Measurements from ENCODE around the gene RIPOR2.

The RIPOR2 gene

DNA sequence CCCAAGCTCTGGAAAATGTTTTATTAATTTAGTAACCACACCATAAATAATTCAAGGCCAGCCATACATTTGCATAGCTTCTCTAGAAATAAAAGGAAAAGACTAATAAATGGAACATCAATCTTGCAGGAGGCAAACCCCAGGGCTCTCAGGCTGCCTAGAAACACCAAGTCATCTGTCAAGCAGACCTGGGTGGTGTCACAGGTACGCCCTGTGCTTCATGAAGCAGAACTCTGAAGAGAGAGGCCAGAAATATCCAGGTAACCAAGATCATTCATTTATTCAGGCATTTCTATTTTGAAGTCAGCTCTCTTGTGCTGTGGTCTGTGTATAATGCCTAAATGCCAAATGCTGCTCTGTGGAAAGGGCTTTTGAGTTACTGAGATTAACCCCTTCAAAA is 91.7 kb downstream of the RIPOR2 start:
- Mint-ChIP-seq H3K4me1 (peaks cover 10% of the 10 kb centered on the region), H3K27ac (peak overlapping the region; percentile 76)

GRCh38 chr6:24840187-24840586 is 95.6 kb downstream of the RIPOR2 start:
- Mint-ChIP-seq H3K27me3 (no peaks in the 10 kb centered on the region), H3K4me1 (peaks cover 13% of the 10 kb centered on the region)

More for the DNA sequence above, 91.7 kb downstream of the RIPOR2 start:
- H3K27me3 Mint-ChIP-seq: no peaks in the 10 kb centered on the region
- no peak for ATAC-seq (ENCODE audit: low read depth)
- H3K36me3 Mint-ChIP-seq: peaks cover 56% of the 10 kb centered on the region
- H3K4me3 Mint-ChIP-seq: no peak overlapping the region
- no peaks in the 10 kb centered on the region for H3K9me3 Mint-ChIP-seq
- no peak for DNase-seq (ENCODE audit: low spot score in 2 of 2)

GRCh38 chr6:24838994-24839393 is 96.8 kb downstream of the RIPOR2 start:
- H3K4me3 Mint-ChIP-seq: no peak overlapping the region
- ATAC-seq (ENCODE audit: low read depth): no peak

More at GRCh38 chr6:24840187-24840586, 95.6 kb downstream of the RIPOR2 start:
- ATAC-seq (ENCODE audit: low read depth) (no peak), DNase-seq (ENCODE audit: low spot score in 2 of 2) (no peak)
- H3K4me3 Mint-ChIP-seq: no peak overlapping the region
- peak overlapping the region; percentile 76 for H3K27ac Mint-ChIP-seq
- peaks cover 36% of the 10 kb centered on the region for H3K36me3 Mint-ChIP-seq
- H3K9me3 Mint-ChIP-seq: no peaks in the 10 kb centered on the region

GRCh38 chr6:24838081-24838480 is 97.7 kb downstream of the RIPOR2 start:
- H3K4me1 Mint-ChIP-seq: peaks cover 12% of the 10 kb centered on the region
- ATAC-seq (ENCODE audit: low read depth): no peak

More at GRCh38 chr6:24838994-24839393, 96.8 kb downstream of the RIPOR2 start:
- Mint-ChIP-seq H3K9me3 (no peaks in the 10 kb centered on the region), H3K27me3 (no peaks in the 10 kb centered on the region), H3K36me3 (peaks cover 37% of the 10 kb centered on the region), H3K4me1 (peaks cover 12% of the 10 kb centered on the region), H3K27ac (no peak overlapping the region)
- DNase-seq (ENCODE audit: low spot score in 2 of 2): no peak

DNA sequence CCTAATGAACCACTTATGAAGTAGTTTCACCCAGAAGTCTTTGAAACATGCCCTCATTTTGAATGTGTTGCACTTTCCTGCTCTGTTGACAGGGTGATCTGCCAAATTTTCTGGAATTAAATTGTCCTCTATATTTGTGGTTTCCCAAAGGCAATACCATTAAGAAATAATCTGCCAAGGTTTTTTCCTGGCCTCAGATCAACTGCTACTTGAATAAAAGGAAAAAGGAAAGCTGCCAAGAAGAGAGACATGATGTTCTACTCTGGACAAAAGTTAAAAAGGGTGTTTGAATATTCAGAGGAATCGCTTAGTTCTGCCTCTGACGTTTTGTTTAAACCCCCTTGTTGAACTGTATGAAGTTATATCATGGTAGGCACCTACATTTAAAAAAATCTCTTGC is 99.7 kb downstream of the RIPOR2 start:
- H3K9me3 Mint-ChIP-seq: no peaks in the 10 kb centered on the region
- H3K27me3 Mint-ChIP-seq: no peaks in the 10 kb centered on the region
- peaks cover 9% of the 10 kb centered on the region for H3K4me1 Mint-ChIP-seq
- peak overlapping the region; percentile 69 for H3K27ac Mint-ChIP-seq
- DNase-seq (ENCODE audit: low spot score in 2 of 2) (no peak), ATAC-seq (ENCODE audit: low read depth) (no peak)
- H3K4me3 Mint-ChIP-seq: no peak overlapping the region
- peaks cover 37% of the 10 kb centered on the region for H3K36me3 Mint-ChIP-seq

More at GRCh38 chr6:24838081-24838480, 97.7 kb downstream of the RIPOR2 start:
- Mint-ChIP-seq H3K9me3 (no peaks in the 10 kb centered on the region), H3K27ac (peak overlapping the region; percentile 91), H3K36me3 (peaks cover 40% of the 10 kb centered on the region), H3K4me3 (no peak overlapping the region), H3K27me3 (no peaks in the 10 kb centered on the region)
- no peak for DNase-seq (ENCODE audit: low spot score in 2 of 2)

DNA sequence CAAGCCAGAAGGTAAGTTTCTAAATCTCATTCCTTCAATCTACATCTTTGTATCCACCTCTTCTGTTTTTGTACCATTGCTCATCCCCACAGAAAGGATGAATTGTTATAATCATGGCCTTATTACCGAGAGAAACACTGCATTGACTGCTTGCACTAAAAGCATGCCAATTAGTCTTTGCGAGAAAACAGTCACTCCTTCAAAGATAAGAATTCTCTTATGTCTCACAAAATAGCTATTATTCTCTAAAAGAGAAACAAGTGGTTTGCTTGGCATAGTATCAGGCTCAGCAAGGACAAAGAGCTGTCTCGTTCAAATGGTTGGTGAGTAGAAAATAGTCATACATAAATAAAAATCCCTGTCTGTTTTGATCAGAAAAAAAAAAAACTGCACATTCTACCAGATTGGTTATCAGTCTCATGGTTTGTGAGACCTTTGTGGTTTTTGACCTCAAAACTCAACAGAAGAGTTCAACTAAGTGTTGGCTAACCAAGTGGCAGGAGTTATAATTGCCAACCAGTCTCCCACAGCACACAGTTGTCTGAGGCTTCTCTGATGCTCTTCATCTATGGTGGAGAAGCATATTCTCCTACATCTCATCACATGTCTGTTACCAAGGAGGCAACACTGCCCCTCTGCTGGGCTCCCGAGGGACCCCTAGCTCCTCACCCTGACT is 101.9 kb downstream of the RIPOR2 start:
- ATAC-seq (ENCODE audit: low read depth) (no peak), DNase-seq (ENCODE audit: low spot score in 2 of 2) (no peak)
- Mint-ChIP-seq H3K27me3 (no peaks in the 10 kb centered on the region), H3K4me1 (peaks cover 11% of the 10 kb centered on the region), H3K27ac (peak overlapping the region; percentile 86), H3K9me3 (no peaks in the 10 kb centered on the region), H3K36me3 (peaks cover 32% of the 10 kb centered on the region), H3K4me3 (no peak overlapping the region)

DNA sequence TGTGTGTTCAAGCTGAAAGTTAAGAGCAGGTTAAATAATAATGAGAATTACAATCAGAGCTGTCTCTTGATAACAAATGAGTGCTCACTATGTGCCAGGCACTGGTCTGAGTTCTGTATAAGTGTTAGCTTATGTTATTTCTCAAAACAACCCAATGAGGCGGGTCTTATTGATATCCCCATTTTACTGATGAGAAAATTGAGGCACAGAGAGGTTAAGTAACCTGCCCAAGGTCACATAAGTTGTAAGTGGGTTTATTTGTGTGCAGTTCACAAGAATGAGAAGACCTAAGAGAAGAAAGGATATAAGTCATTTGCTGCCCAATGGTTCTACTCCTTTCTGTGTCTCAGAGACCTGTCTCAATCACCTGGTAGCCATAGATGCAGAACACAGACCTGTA is 103.0 kb downstream of the RIPOR2 start:
- no peaks in the 10 kb centered on the region for H3K9me3 Mint-ChIP-seq
- H3K27ac Mint-ChIP-seq: no peak overlapping the region
- no peak overlapping the region for H3K4me3 Mint-ChIP-seq
- ATAC-seq (ENCODE audit: low read depth) (no peak), DNase-seq (ENCODE audit: low spot score in 2 of 2) (no peak)
- no peaks in the 10 kb centered on the region for H3K27me3 Mint-ChIP-seq
- H3K4me1 Mint-ChIP-seq: peaks cover 13% of the 10 kb centered on the region
- H3K36me3 Mint-ChIP-seq: peaks cover 37% of the 10 kb centered on the region

- H3K27ac Mint-ChIP-seq: no peak overlapping the region
- DNase-seq (ENCODE audit: low spot score in 2 of 2): no peak
- peaks cover 15% of the 10 kb centered on the region for H3K4me1 Mint-ChIP-seq
- H3K36me3 Mint-ChIP-seq: peaks cover 43% of the 10 kb centered on the region
- H3K4me3 Mint-ChIP-seq: no peak overlapping the region
- H3K9me3 Mint-ChIP-seq: no peaks in the 10 kb centered on the region
- ATAC-seq (ENCODE audit: low read depth): no peak
- H3K27me3 Mint-ChIP-seq: no peaks in the 10 kb centered on the region
These were observed 103.7 kb downstream of the RIPOR2 start for GRCh38 chr6:24831771-24832716.

DNA sequence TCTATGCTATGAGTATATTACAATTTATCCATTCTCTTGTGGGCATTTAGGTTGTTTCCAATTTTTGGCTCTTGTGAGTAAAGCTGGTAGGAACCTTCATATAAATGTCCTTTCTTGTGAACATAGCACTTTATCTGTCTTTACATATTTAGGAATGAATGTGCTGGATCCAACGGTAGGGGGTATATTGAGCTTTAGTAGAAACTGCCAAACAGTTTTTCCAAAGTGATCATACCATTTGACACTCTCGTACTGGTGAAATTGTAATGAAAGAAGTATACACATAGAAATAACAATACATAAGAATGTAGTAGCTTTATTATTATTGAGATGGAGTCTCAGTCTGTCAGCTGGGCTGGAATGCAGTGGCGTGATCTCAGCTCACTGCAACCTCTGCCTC is 106.1 kb downstream of the RIPOR2 start:
- ATAC-seq (ENCODE audit: low read depth) (no peak), DNase-seq (ENCODE audit: low spot score in 2 of 2) (no peak)
- H3K27me3 Mint-ChIP-seq: no peaks in the 10 kb centered on the region
- H3K36me3 Mint-ChIP-seq: peaks cover 51% of the 10 kb centered on the region
- no peak overlapping the region for H3K4me3 Mint-ChIP-seq
- H3K9me3 Mint-ChIP-seq: no peaks in the 10 kb centered on the region
- peak overlapping the region; percentile 88 for H3K27ac Mint-ChIP-seq
- H3K4me1 Mint-ChIP-seq: peaks cover 10% of the 10 kb centered on the region

- Mint-ChIP-seq H3K36me3 (peaks cover 51% of the 10 kb centered on the region), H3K9me3 (no peaks in the 10 kb centered on the region), H3K4me3 (no peak overlapping the region), H3K4me1 (peaks cover 8% of the 10 kb centered on the region), H3K27ac (peak overlapping the region; percentile 86), H3K27me3 (no peaks in the 10 kb centered on the region)
- ATAC-seq (ENCODE audit: low read depth) (no peak), DNase-seq (ENCODE audit: low spot score in 2 of 2) (no peak)
These were observed 107.8 kb downstream of the RIPOR2 start for GRCh38 chr6:24827970-24828369.

DNA sequence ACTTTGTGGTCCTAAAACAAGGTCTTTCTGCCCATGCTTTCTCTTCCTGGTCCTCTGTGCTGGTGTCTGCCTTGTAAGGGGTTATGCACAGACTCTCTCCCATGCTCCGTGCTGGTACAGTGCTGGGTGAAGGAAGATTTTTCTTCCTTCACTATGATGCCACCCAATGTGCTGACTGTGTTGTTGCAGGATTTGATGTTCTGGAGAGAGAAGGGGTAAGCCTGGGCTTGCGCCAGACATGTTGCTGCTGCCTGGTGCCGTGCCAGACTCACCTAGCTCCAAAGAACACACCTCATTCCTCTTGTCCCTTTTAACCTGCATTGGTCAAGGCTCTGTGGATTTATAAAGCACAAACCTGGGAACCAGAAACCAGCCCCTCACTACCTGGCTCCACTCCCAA is 108.6 kb downstream of the RIPOR2 start:
- Mint-ChIP-seq H3K27ac (peak overlapping the region; percentile 86), H3K36me3 (peaks cover 47% of the 10 kb centered on the region), H3K9me3 (no peaks in the 10 kb centered on the region), H3K4me3 (no peak overlapping the region), H3K27me3 (no peaks in the 10 kb centered on the region), H3K4me1 (peaks cover 8% of the 10 kb centered on the region)
- ATAC-seq (ENCODE audit: low read depth): no peak
- no peak for DNase-seq (ENCODE audit: low spot score in 2 of 2)

DNA sequence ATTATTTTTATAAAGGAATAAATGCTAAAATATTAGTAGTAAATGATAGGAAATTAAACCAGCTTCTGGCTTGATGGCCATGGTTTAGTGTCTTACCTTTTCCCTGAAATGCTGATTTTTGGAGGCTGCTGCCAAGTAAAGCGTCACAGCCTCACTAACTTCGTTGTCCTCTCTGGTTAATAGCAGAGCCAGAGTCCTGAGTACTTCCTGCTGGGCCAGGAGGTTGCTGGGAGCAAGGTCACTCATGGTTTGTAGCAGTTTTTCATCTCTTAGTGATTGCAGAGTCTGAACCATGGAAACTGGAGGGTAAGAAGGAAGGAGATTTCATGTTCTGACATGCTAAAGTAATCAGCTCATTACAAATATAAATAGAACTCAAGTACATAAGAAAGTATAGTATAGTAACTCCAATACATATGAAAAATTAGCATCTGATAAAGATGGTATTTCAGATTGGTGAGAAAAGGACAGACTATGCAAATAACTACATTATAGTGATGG is 110.6 kb downstream of the RIPOR2 start:
- Mint-ChIP-seq H3K4me1 (peaks cover 11% of the 10 kb centered on the region), H3K36me3 (peaks cover 41% of the 10 kb centered on the region), H3K4me3 (no peak overlapping the region), H3K9me3 (no peaks in the 10 kb centered on the region), H3K27me3 (no peaks in the 10 kb centered on the region), H3K27ac (no peak overlapping the region)
- ATAC-seq (ENCODE audit: low read depth): no peak
- no peak for DNase-seq (ENCODE audit: low spot score in 2 of 2)

DNA sequence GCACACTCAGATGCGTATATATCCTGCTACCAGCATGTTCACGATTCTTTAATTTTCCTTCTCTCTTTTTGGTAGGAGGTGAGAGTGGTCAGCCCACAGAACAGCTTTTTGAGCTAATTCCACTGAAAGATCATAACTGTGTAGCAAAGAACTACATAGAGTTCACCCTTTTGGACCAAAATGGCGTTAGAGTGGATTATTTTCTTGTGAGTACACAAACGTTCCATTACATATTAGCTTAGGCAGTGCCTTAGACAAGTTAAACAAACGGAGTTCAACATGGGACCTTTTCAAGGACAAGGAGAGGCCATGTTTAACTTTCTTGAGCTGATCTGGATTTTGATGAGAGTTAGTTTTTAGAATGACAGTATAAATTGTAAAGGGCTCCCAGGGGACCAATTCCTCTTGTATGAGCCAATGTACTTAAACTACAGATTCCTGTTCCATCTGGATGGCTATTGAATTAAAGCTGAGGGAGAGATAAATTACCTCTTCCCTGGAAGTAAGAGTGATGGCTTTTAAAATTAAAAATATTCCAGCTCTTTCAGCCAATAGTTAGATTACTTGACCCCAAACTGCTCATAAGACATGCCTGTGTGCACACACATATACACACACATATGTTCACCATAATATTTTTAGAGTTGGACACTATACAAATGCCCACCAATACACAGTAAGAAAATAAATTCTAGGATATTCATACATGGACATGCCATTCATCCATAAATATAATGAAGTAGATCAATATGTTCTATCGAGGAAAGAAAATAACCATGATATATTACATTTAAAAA is 111.4 kb downstream of the RIPOR2 start:
- Mint-ChIP-seq H3K27me3 (no peaks in the 10 kb centered on the region), H3K27ac (peak overlapping the region; percentile 35)

More for the DNA sequence above, 111.4 kb downstream of the RIPOR2 start:
- Mint-ChIP-seq H3K9me3 (no peaks in the 10 kb centered on the region), H3K36me3 (peaks cover 41% of the 10 kb centered on the region), H3K4me1 (peaks cover 9% of the 10 kb centered on the region), H3K4me3 (no peak overlapping the region)
- ATAC-seq (ENCODE audit: low read depth) (no peak), DNase-seq (ENCODE audit: low spot score in 2 of 2) (no peak)

Data from memory B cell (primary cell).